Measurements from ENCODE around the gene TP63. TPM values are rescaled to one million over a fixed set of nuclear protein-coding genes. Genes with fewer than 3 reads are reported as not detected.
A peak's percentile ranks its signal among the peaks of the same experiment; 100 is the strongest.

The TP63 gene
- polyA plus RNA-seq, 2 of the 4 experiments (the other 2 are of a cell fraction), result 1.5 to 5.4 TPM

GRCh38 chr3:189727898-189728297 lies 96.7 kb downstream of the TP63 start:
- no peak overlapping the region for H3K27ac ChIP-seq
- H3K4me2 ChIP-seq, result no peak overlapping the region
- H3K4me3 ChIP-seq, result no peak overlapping the region
- H3K9me3 ChIP-seq, result no peaks in the 10 kb centered on the region
- 81% methylated on average over 4 of the region's 4 CpGs for WGBS (ENCODE audit: missing lambda C conversion rate)
- ChIA-PET POLR2A (no interaction called here), CTCF (no interaction called here)
- ATAC-seq, result no peak
- TF ChIP-seq POLR2AphosphoS2 (conservative IDR thresholded peaks at IDR 0.05; ENCODE audit: low read length) (no peak), CBX2 (IDR thresholded peaks at IDR 0.05; ENCODE audit: borderline replicate concordance, low read depth) (no peak), CEBPB (IDR thresholded peaks at IDR 0.05) (no peak), ESRRA (IDR thresholded peaks at IDR 0.05; ENCODE audit: borderline replicate concordance, low read length) (no peak), BCL3 (IDR thresholded peaks at IDR 0.05) (no peak), RARB (CRISPR knock-in tag; IDR thresholded peaks at IDR 0.05) (no peak), CHD4 (IDR thresholded peaks at IDR 0.05; ENCODE audit: borderline replicate concordance) (no peak), KDM1A (IDR thresholded peaks at IDR 0.05; ENCODE audit: low read depth) (no peak), ZNF302 (CRISPR knock-in tag; IDR thresholded peaks at IDR 0.05) (no peak), HMGXB4 (CRISPR knock-in tag; IDR thresholded peaks at IDR 0.05; ENCODE audit: borderline replicate concordance) (no peak), MYC (IDR thresholded peaks at IDR 0.05; ENCODE audit: borderline replicate concordance, low read length) (no peak), PHF8 (IDR thresholded peaks at IDR 0.05; ENCODE audit: borderline replicate concordance, low read depth) (no peak), HOXB13 (CRISPR knock-in tag; IDR thresholded peaks at IDR 0.05; ENCODE audit: low read depth) (no peak)
- TF ChIP-seq, protein P1, sequence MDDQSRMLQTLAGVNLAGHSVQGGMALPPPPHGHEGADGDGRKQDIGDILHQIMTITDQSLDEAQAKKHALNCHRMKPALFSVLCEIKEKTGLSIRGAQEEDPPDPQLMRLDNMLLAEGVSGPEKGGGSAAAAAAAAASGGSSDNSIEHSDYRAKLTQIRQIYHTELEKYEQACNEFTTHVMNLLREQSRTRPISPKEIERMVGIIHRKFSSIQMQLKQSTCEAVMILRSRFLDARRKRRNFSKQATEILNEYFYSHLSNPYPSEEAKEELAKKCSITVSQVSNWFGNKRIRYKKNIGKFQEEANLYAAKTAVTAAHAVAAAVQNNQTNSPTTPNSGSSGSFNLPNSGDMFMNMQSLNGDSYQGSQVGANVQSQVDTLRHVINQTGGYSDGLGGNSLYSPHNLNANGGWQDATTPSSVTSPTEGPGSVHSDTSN (IDR thresholded peaks at IDR 0.05), result no peak
- TF ChIP-seq, protein P2, sequence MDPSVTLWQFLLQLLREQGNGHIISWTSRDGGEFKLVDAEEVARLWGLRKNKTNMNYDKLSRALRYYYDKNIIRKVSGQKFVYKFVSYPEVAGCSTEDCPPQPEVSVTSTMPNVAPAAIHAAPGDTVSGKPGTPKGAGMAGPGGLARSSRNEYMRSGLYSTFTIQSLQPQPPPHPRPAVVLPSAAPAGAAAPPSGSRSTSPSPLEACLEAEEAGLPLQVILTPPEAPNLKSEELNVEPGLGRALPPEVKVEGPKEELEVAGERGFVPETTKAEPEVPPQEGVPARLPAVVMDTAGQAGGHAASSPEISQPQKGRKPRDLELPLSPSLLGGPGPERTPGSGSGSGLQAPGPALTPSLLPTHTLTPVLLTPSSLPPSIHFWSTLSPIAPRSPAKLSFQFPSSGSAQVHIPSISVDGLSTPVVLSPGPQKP (IDR thresholded peaks at IDR 0.05; ENCODE audit: low read depth, low read length), result no peak
- TF ChIP-seq, protein P3, sequence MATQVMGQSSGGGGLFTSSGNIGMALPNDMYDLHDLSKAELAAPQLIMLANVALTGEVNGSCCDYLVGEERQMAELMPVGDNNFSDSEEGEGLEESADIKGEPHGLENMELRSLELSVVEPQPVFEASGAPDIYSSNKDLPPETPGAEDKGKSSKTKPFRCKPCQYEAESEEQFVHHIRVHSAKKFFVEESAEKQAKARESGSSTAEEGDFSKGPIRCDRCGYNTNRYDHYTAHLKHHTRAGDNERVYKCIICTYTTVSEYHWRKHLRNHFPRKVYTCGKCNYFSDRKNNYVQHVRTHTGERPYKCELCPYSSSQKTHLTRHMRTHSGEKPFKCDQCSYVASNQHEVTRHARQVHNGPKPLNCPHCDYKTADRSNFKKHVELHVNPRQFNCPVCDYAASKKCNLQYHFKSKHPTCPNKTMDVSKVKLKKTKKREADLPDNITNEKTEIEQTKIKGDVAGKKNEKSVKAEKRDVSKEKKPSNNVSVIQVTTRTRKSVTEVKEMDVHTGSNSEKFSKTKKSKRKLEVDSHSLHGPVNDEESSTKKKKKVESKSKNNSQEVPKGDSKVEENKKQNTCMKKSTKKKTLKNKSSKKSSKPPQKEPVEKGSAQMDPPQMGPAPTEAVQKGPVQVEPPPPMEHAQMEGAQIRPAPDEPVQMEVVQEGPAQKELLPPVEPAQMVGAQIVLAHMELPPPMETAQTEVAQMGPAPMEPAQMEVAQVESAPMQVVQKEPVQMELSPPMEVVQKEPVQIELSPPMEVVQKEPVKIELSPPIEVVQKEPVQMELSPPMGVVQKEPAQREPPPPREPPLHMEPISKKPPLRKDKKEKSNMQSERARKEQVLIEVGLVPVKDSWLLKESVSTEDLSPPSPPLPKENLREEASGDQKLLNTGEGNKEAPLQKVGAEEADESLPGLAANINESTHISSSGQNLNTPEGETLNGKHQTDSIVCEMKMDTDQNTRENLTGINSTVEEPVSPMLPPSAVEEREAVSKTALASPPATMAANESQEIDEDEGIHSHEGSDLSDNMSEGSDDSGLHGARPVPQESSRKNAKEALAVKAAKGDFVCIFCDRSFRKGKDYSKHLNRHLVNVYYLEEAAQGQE (IDR thresholded peaks at IDR 0.05), result no peak
- DNase-seq (ENCODE audit: low read depth in 1 of 2, low spot score in 1 of 2), result no peak
- H3K4me1 ChIP-seq, result no peaks in the 10 kb centered on the region
- FAIRE-seq, result no peak

GRCh38 chr3:189728915-189729314 lies 97.7 kb downstream of the TP63 start:
- Histone ChIP-seq H3K4me1 (no peaks in the 10 kb centered on the region), H3K27ac (no peak overlapping the region), H3K4me2 (no peak overlapping the region), H3K9me3 (no peaks in the 10 kb centered on the region), H3K4me3 (no peak overlapping the region)
- FAIRE-seq (no peak), ATAC-seq (no peak), DNase-seq (ENCODE audit: low read depth in 1 of 2, low spot score in 1 of 2) (no peak)
- 94% methylated on average over 1 of the region's 1 CpG for WGBS (ENCODE audit: missing lambda C conversion rate)
- CTCF ChIA-PET, result no interaction called here
- POLR2A ChIA-PET, result no interaction called here
- no peak for TF ChIP-seq HDAC2 (IDR thresholded peaks at IDR 0.05)
- no peak for TF ChIP-seq CBX8 (IDR thresholded peaks at IDR 0.05)
- TF ChIP-seq GATA3 (IDR thresholded peaks at IDR 0.05; ENCODE audit: borderline replicate concordance), result no peak
- no peak for TF ChIP-seq HEYL (CRISPR knock-in tag; IDR thresholded peaks at IDR 0.05)
- TF ChIP-seq MAFK (IDR thresholded peaks at IDR 0.05; ENCODE audit: partially characterized antibody), result peak; percentile 94

Measured in A549 (cell line).